NCI-H1417 (cell line): ENCODE data around the gene FGD6.
A peak's percentile ranks its signal among the peaks of the same experiment; 100 is the strongest.
"Not testable (repeated sequence)": the region's sequence is repeated elsewhere in the genome, so short reads cannot be mapped to it uniquely, and the experiment has no call there.

Source experiments
- DNase-seq, 3 experiments: peaks; one replicate each; lab custom pipeline; 2025; lab: John Stamatoyannopoulos, UW

FGD6 gene

DNA sequence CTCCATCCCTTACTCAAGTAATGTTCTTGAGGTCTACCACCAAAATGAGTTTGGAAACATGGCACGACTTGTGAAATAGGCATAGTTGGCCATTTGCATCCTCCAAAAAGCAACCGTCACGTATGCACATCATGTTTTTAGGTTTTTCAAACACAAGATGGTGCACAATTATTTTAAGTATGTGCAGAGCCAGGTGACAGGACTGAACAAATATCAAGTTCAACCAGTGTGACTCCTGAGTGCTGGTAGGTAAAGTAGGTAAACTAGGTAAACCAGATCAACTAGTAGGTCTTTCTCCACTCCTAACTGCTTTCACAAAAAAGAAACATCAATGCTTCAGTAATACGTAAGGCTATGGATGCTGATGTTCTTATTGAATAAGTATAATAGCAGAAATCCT, 39.1 kb downstream of the FGD6 start:
- DNase-seq = no peak

DNA sequence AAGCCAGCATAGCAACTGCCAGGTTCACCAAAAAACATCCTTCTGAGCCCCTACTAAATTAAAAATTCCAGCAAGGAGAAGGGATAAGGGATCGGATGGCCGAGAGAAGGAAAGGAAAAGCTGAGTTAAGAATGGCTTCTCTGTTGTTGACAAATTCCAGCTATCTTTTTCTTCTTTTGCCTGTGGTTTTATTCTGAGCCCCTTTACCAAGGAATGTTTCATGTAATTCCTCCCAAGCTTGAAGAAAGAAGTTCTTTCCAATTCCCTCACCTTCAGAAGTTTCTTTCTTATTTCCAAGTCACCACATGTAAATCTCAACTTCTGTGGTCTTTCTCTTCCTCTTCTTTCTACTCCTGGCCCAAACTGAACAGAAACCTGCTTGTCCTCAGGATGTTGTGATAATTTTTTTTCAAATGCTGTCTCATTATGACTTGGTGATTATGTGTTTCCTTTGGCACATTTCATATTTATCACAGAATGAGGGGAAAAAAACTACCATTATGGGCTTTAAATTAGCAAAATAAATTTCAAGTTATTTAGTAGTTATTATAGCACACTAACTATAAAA, 40.0 kb downstream of the FGD6 start:
- DNase-seq = no peak

DNA sequence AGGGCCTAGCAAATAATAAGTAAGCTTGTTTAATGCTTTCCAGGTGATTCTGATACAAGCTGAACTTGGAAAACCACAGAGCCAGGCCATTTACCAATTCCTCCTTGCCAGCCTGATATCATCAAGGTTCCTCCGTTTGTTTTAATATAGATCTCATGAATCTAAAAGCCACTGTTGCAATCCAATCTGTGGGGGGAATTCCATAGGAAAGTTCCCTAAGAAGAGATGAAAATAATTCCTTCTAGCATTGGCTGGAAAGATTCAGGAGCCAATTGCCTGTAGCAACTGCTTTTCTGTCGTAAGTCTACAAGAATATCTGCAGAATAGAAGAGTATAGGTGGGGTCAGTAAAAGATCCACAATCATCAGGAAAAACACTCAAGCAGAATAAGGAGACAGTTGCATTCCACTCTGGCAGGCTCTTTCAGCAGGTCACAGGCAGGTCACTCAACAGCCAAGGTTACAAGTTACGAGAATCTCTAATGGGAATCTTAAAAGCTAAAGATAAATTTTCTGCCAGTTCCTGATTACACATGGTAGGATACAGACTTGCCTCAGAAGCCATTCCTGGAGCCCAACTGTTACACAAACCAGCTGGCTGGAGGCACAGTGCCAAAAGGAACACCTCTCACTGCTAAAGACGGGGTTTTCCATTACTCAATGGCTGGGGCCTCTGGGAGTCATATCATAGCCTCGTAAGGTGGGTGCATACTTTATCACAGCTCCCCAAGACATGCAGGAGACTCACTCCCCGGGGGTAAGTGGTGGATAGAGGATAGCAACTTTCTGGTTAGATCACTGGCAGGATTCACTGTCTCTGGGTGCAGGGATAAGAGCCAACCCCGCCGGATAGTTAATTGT, 43.6 kb downstream of the FGD6 start:
- no peak for DNase-seq

DNA sequence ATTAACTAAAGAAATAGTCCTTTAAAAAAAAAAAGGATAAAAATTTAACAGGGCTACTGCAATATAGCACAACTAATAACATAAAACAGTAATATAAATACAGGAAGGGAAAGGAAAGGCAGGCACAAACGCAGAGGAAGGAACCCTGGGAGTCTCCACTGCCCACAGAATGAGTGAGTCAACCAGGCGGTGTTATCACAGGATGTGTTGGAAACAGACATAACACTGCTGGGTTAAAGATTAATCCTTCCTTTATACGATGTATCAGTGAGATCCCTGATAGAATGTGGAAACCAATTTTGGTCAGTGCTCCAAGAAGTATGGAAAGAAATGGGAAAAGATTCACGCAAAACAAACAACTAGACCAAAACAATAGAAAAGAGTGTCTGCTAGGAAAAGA, 47.9 kb downstream of the FGD6 start:
- no peak for DNase-seq

DNA sequence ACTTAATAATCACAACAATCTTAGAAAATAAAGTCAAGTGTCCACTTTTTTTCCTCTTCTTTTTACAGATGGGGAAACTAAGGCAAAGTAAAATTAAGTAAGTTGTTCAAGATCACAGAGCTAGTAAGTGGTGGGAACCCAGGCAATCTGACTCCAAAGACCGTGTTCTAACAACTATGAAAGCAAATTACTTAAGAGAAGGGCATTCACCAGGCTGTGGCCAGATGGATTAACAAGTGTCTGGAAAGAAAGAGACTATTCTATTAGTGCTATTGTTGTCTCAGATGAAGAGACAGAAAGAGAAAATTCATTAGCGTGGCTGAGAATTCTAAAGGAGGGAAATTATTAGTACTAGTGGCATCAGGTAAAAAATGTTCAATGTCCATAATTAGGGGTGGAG, 48.5 kb downstream of the FGD6 start:
- DNase-seq = no peak

DNA sequence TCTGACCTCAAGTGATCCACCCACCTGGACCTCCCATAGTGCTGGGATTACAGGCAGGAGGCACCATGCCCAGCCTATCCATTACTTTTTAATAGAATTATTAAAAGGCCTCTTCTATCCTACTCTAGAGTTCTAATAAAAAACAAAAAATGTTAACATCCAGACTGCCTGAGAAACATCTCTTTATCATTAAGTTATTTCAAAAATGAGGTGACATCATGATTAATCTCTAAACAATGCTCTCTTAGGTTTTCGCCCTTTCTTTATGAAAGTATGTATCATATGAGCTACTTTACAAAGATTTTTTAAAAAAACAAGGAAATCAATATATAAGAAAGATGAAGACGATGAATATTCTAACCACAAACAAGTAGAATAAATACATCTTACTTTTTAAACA, 52.6 kb downstream of the FGD6 start:
- DNase-seq = no peak

DNA sequence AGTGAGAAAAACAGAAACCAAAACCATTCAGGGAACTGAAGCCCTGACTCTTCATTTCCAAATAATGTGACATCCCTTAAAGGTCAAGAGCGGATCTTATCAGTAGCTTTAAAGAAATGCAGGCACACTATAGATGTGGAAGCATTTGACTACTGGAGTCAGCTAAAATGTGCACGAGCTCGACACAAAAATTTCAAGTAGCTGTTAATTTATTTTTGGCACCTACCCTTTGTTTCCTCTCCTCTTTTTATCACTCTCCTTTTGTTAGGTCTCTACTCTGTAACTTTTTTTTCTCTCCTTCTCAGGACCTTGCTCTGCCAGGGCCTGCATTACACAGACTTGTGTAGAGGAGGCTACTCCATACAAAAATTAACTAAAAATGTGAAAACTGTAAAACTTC, 58.3 kb downstream of the FGD6 start:
- no peak for DNase-seq

DNA sequence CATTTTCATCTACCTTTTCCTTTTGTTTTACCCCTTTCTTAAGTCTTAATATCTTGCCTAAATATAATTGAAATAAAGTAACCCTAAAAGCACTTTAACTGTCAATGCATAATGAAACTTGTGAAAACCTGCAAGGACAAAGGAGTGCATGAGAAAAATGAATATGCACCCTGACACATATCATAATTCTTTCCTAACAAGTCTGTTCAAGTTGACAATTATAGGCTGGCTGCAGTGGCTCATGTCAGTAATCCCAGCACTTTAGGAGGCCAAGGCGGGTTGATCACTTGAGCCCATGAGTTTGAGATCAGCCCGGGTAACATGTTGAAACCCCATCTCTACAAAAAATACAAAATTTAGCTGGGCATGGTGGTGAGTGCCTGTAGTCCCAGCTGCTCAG, 65.4 kb downstream of the FGD6 start:
- DNase-seq = peak in 2 of 3 experiments; percentile 45 to 85

DNA sequence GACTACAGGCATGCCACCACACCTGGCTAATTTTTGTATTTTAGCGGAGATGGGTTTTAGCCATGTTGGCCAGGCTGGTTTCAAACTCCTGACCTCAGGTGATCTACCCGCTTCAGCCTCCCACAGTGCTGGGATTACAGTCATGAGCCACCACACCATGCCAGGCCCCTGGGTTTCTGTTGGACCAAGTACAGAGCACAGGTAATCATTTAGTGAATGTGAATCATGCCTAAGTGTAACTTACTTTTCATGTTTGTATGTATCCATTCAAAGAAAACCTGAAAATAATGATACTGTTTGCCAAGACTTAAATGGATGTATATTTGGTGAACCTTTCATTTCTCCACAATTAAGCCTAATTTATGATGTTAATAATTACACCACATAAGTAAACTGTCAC, 65.9 kb downstream of the FGD6 start:
- peak in 2 of 3 experiments; percentile 38 to 85 for DNase-seq

DNA sequence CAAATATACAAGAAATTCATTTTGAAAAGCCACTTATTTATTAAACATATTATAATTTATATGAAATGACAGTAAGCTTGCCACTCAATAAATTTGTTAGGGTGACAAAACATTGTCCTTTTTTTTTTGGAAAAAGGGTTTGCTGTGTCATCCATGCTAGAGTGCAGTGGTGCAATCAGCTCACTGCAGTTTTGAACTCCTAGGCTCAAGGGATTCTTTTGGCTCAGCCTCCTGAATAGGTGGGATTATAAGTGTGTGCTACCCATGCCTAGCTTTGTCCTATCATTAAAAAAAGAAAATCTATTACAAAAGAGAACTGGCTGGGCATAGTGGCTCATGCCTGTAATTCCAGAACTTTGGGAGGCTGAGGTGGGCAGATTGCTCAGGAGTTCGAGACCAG, 66.8 kb downstream of the FGD6 start:
- no peak for DNase-seq

DNA sequence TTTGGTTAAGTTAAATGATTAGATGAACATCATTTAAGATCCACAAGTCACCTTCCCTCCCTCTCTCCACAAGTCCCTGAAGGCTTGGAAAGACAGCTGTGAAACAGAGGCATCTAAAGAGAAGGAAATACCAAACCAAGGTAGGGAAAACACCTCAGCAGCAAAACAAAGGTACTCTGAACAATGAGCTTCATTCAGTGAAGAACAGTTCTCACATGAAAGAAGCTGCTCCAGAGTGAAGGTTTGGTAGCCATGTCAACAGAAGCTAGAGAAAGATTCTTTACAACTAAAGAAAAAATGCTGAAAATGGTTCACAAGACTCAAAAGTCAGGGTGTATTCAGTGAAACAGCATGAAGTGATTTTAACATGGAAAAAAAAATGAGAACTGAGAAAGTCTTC, 69.4 kb downstream of the FGD6 start:
- no peak for DNase-seq

DNA sequence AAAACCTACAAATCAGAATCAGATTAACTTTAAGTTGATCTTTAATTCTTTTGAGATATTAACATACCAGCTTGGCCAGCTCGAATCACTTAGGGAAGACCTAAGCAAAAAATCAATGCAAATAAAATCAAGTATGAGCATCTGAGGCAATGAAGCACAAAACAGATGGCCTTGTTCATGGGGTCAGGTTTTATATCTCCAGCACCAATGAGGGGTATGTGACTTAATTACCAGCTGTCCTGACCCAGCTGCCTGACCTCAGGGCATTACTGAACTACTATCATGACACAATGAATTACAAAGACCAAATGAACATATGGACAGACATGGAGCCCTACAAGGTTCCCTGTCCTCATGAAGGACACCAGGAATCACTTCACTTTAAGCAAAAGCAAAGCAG, 70.5 kb downstream of the FGD6 start:
- peak in 2 of 3 experiments; percentile 1 to 51 for DNase-seq

DNA sequence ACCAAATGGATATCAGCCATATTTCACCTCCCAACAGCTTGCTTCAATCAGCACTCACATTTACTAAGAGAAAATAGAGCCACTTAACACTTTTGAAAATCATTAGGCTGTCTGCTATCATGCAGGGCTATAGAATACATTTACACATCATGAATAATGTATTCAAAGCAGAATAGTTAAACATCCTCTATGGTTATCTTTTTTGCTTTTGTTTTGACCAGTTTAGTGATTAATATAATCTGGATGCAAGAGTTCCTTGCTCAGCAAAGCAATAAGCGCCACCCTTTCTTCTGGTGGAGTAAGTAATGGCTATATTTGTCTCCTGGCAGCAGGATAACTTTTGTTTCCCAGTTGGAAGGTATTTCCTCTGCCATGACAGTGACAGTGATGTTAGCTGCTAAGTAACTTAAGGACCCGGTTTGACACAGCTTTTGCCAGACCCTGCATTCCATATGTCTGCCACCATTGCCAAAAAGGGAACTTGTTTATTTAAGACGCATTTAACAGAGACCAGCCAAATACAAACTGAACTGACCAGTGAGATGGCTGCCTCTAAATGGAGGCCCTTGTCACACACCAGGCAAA, 73.6 kb downstream of the FGD6 start:
- DNase-seq = peak in 1 of 3 experiments; percentile 15

DNA sequence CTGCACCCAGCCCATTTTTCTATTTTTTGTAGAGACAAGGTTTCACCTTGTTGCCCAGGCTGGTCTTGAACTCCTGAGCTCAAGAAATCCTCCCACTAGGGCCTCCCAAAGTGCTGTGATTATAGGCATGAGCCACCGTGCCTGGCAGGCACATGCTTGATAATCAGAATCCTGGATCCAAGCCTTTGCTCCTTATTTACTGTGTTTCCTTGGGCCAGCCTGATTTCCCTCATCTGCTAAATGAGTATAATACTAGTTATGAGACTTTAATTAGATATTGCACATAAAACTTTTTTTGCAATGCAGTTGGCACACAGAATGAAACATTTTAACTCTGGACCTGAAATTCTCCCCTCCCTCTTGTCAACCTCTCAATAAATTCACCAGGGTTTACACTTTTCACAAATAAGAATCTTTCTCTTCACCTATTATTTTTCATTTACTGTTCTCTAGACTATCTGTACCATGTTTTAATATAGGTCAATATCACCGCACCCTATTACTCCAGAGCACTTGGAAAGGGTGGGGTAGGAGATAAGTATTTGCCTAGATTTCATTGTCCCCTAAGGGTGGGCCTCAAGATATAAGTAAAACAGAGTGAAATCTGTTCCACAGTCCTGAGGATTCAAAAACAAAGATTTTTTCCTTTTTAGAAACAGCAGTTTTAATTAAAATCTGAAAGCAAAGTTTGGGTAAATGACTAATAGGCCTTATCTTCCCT, 74.7 kb downstream of the FGD6 start:
- DNase-seq = no peak

DNA sequence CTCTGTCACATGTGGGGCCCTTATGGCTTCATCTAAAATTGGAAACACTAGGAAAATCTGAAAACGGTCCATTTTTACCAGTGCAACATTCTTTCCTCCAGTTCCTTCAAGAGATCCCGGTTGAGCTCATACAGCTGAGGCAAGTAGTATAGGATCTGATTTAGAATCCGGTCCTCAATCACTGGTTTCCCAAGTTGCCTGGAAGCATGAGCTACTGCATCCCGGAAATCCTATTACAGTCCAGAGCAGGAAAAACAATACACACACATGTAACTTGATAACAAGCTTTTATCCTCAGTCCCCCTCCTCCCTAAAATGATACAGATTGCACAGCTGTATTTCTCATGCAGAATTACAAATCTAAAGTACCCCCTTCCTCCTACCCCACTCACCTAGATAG, 76.0 kb downstream of the FGD6 start:
- no peak for DNase-seq

DNA sequence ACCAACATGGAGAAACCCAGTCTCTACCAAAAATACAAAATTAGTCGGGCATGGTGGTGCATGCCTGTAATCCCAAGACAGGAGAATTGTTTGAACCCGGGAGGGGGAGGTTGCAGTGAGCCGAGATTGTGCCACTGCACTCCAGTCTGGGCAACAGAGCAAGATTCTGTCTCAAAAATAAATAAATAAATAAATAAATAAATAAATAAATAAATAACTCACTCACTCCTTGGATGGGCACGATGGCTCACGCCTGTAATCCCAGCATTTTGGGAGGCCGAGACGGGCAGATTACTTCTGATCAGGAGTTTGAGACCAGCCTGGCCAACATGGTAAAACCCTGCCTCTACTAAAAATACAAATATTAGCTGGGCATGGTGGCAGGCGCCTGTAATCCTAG, 79.2 kb downstream of the FGD6 start:
- not testable (repeated sequence) for DNase-seq

DNA sequence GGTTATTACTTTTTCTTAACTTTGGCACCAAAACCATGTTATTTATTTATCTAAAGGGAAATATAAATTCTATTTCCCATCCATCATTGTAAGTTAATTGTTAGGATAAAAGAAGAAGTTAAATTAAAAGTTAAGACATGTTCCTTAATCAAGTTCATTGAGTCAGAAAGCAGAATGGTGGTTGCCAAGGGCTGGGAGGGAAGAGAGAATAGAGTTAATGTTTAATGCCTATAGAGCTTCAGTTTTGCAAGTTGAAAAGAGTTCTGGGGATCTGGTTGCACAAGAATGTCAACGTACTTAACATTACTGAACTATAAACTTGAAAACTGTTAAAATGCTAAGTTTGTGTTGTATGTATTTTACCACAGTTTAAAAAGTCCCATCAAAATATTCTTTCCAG, 80.7 kb downstream of the FGD6 start:
- DNase-seq = no peak

DNA sequence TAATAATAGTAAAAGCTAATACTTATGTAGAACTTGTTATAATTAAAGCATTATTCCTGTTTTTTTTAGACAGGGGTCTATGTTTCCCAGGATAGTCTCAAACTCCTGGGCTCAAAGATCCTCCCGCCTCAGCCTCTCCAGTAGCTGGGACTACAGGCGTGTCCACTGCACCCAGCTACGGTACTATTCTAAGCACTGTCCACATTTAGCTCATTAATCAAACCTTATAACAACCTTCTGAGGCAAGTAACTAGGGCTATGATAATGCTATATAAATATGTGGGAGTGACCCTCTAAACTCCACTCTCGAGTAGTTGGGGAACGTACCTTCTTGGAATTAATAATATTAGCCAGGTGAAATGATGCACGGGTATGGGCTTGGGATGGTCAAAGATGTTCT, 83.2 kb downstream of the FGD6 start:
- no peak for DNase-seq

DNA sequence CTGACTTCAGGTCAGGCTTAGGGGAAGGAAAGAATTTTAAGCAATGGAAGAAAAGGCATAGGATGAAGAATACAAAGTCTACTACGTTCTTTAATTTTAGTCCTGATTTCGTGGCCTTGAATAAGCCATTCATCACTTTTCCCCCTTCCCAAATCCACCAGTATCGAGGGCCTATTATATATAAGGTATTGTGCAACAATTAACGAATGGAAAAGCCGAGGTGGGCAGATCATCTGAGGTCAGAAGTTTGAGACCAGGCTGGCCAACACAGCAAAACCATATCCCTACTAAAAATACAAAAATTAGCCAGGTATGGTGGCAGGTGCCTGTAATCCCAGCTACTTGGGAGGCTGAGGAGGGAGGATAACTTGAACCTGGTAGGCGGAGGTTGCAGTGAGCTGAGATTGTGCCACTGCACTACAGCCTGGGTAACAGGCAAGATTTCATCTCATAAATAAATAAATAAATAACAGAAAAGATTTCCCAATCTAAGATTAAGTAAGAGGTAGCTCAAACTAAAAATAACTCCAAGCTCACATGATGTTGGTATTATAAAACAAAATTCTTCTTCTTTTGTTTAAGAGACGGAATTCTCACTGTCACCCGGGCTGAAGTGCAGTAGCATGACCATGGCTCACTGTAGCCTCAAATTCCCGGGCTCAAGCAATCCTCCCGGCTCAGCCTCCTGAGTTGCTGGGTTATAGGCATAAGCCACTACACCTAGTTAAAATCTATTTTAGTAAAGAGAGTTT, 85.5 kb downstream of the FGD6 start:
- DNase-seq = no peak

DNA sequence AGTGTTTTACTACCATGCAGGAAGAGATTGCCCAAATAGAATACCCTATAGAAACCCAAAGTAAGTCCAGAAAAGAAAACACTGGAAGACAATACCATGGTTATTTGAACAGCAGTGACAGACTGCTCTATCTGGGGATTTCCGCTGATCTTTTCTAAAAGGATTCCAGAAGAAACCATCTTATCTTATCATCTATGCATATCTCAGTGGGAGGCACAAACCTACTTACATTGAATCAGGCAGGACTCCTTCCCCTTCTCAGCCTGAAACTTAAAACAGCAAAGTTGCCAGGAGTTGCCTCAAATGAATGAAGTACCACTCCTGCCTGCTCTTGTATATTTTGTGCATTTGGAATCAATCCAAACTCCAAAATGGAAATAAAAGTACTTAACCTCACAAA, 87.2 kb downstream of the FGD6 start:
- no peak for DNase-seq

DNA sequence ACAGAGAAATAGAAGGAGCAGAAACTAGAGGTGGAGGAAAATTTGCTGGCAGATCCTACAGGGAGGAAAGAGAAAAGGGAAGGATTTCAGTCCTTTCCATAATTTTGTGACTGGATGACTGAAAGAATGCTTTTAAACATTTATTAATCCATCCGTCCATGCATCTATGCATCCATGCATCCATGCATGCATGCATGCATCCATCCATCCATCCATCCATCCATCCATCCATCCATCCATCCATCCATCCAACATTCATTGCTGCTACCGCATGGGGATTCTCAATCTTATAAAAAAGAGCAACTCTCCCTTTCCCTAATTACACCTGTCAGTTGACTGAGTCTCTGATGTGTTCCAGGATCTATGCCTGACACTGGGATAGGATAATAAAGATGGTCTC, 88.2 kb downstream of the FGD6 start:
- no peak for DNase-seq

DNA sequence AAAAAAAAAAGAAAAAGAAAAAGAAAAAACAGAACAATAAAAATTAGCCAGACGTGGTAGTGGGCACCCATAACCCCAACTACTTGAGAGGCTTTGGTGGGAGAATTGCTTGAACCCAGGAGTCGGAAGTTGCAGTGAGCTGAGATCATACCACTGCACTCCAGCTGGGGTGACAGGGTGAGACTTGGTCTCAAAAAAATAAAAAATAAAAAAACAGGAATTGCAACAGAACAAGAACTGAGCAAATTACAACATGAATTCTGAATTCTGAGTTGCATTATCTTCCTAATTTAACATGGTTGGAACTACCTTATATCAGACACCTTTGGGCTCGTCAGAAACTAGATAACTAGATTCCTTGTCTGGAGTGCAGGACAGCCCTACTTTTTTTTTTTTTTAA, 90.5 kb downstream of the FGD6 start:
- no peak for DNase-seq
